GM23338 (cell line): ENCODE data around the gene NIPAL3. TPM values are rescaled to one million over a fixed set of nuclear protein-coding genes. Genes with fewer than 3 reads are reported as not detected.

Source experiments
- ATAC-seq: fragments of 200-7000 bp; cut with Tn5 transposase; 3 replicates; pipeline ENCODE4 v1.9.1; 2020
- DNase-seq: peaks from one replicate; pipeline ENCODE4 v3.0.0-alpha.2; 2015; ENCODE audit warnings: low spot score
- H2AFZ ChIP-seq: fragments of 200-600 bp; sonication (generic); 2 replicates; pipeline ENCODE4 v1.8.0; 2016; ENCODE audit warnings: antibody characterized with exemption, mild to moderate bottlenecking, moderate library complexity
- H3F3A ChIP-seq: fragments of 200-600 bp; sonication (generic); replicated peaks from 2 replicates; pipeline ENCODE4 v1.8.0; 2017; ENCODE audit warnings: antibody characterized with exemption, mixed run types, low read depth
- H3K27ac ChIP-seq: fragments of 200-600 bp; sonication (generic); 2 replicates; pipeline ENCODE4 v1.6.1; 2016; ENCODE audit warnings: low read depth
- H3K27me3 ChIP-seq: fragments of 200-600 bp; sonication (generic); 2 replicates; pipeline ENCODE4 v1.8.0; 2016; ENCODE audit warnings: mild to moderate bottlenecking, mixed run types, moderate library complexity; ENCODE audit not compliant: insufficient read depth
- H3K36me3 ChIP-seq: fragments of 200-600 bp; sonication (generic); 2 replicates; pipeline ENCODE4 v1.8.0; 2016; ENCODE audit warnings: mild to moderate bottlenecking; ENCODE audit not compliant: insufficient read depth
- H3K4me1 ChIP-seq: fragments of 200-600 bp; sonication (generic); 2 replicates; pipeline ENCODE4 v1.8.0; 2016; ENCODE audit warnings: mild to moderate bottlenecking, moderate library complexity; ENCODE audit not compliant: insufficient read depth
- H3K4me2 ChIP-seq: fragments of 200-600 bp; sonication (generic); 2 replicates; pipeline ENCODE4 v1.7.1; 2017; ENCODE audit warnings: mixed run types
- H3K4me3 ChIP-seq: fragments of 200-600 bp; sonication (generic); 2 replicates; pipeline ENCODE4 v1.6.1; 2016; ENCODE audit warnings: mixed run types
- H3K79me2 ChIP-seq: fragments of 200-600 bp; sonication (generic); replicated peaks from 2 replicates; pipeline ENCODE4 v1.8.0; 2017; ENCODE audit warnings: mild to moderate bottlenecking; ENCODE audit not compliant: insufficient read depth
- H3K9me2 ChIP-seq: fragments of 200-600 bp; sonication (generic); 2 replicates; pipeline ENCODE4 v1.8.0; 2017; ENCODE audit not compliant: insufficient read depth
- H4K20me1 ChIP-seq: fragments of 200-600 bp; sonication (generic); replicated peaks from 2 replicates; pipeline ENCODE4 v1.8.0; 2017; ENCODE audit warnings: mild to moderate bottlenecking; ENCODE audit not compliant: insufficient read depth
- H3K27ac Mint-ChIP-seq: 2 replicates; pipeline ENCODE4 v1.8.0; 2020; ENCODE audit warnings: inconsistent platforms, mild to moderate bottlenecking, moderate library complexity, mixed read lengths
- H3K27me3 Mint-ChIP-seq: 3 replicates; pipeline ENCODE4 v1.8.0; 2022; ENCODE audit warnings: low read depth, mild to moderate bottlenecking, moderate library complexity, mixed read lengths, inconsistent platforms; ENCODE audit not compliant: insufficient read depth, poor library complexity
- H3K36me3 Mint-ChIP-seq: 3 replicates; pipeline ENCODE4 v1.8.0; 2021; ENCODE audit warnings: low read depth, mild to moderate bottlenecking, inconsistent platforms, moderate library complexity, mixed read lengths
- H3K4me1 Mint-ChIP-seq: 3 replicates; pipeline ENCODE4 v1.8.0; 2020; ENCODE audit warnings: mild to moderate bottlenecking, inconsistent platforms, mixed read lengths
- H3K4me3 Mint-ChIP-seq: 3 replicates; pipeline ENCODE4 v1.8.0; 2021; ENCODE audit warnings: moderate library complexity, mild to moderate bottlenecking, inconsistent platforms, mixed read lengths
- H3K9me3 Mint-ChIP-seq: 3 replicates; pipeline ENCODE4 v1.8.0; 2020; ENCODE audit warnings: moderate library complexity, mild to moderate bottlenecking, inconsistent platforms, mixed read lengths
- CREB1 ChIP-seq: fragments of 250-450 bp; sonication (Bioruptor Pico); IDR thresholded peaks from 2 replicates; pipeline ENCODE4 v1.5.0; 2020; ENCODE audit warnings: low read depth, mild to moderate bottlenecking, moderate library complexity
- CTCF ChIP-seq, 2 experiments: fragments of 200-600 bp in 1 of 2; sonication (generic) in 1 of 2; conservative IDR thresholded peaks; 2 replicates each; pipeline versions ENCODE4 v1.5.1 to v1.6.1; 2016 to 2017; ENCODE audit warnings: antibody characterized with exemption in 2 of 2, low read depth in 2 of 2, mild to moderate bottlenecking in 2 of 2, moderate library complexity in 1 of 2
- ETS1 ChIP-seq: IDR thresholded peaks from 2 replicates; pipeline ENCODE4 v1.6.1; 2016; ENCODE audit warnings: antibody characterized with exemption
- EZH2 ChIP-seq: fragments of 200-600 bp; sonication (generic); IDR thresholded peaks from one replicate; pipeline ENCODE4 v1.8.0; 2017; ENCODE audit warnings: antibody characterized with exemption, mild to moderate bottlenecking, low read depth; ENCODE audit not compliant: unreplicated experiment
- EZH2phosphoT487 ChIP-seq: fragments of 200-600 bp; sonication (generic); IDR thresholded peaks from one replicate; pipeline ENCODE4 v1.8.1; 2018; ENCODE audit warnings: antibody characterized with exemption; ENCODE audit not compliant: unreplicated experiment
- JUNB ChIP-seq: IDR thresholded peaks from one replicate; pipeline ENCODE4 v1.6.1; 2016; ENCODE audit warnings: antibody characterized with exemption; ENCODE audit not compliant: unreplicated experiment
- NANOG ChIP-seq: IDR thresholded peaks from 2 replicates; pipeline ENCODE4 v1.6.1; 2016; ENCODE audit warnings: antibody characterized with exemption, borderline replicate concordance
- POLR2AphosphoS5 ChIP-seq: IDR thresholded peaks from 2 replicates; pipeline ENCODE4 v1.6.1; 2016; ENCODE audit warnings: antibody characterized with exemption, low read depth
- REST ChIP-seq: IDR thresholded peaks from one replicate; pipeline ENCODE4 v1.6.1; 2018; ENCODE audit warnings: antibody characterized with exemption; ENCODE audit not compliant: unreplicated experiment
- STAT1 ChIP-seq: IDR thresholded peaks from one replicate; pipeline ENCODE4 v1.6.1; 2016; ENCODE audit warnings: antibody characterized with exemption; ENCODE audit not compliant: unreplicated experiment
- ZNF114 ChIP-seq: fragments of 250-450 bp; sonication (Bioruptor Pico); IDR thresholded peaks from 2 replicates; pipeline ENCODE4 v1.5.0; 2020; ENCODE audit warnings: mild to moderate bottlenecking, moderate library complexity
- ZNF331 ChIP-seq: fragments of 250-450 bp; sonication (Bioruptor Pico); IDR thresholded peaks from 2 replicates; pipeline ENCODE4 v1.5.0; 2020; ENCODE audit warnings: low read depth, mild to moderate bottlenecking, moderate library complexity
- ZNF462 ChIP-seq: fragments of 250-450 bp; sonication (Bioruptor Pico); IDR thresholded peaks from 2 replicates; pipeline ENCODE4 v1.5.0; 2020; ENCODE audit warnings: mild to moderate bottlenecking, moderate library complexity
- polyA plus RNA-seq: library from polyadenylated mRNA; unstranded; fragments of >200 nt; fragmentation: Nextera tagmentation; extraction: Ambion mirVana; gene quantifications from 2 replicates; pipeline ENCODE4 v1.2.1, GENCODE V29; 2016
- total RNA-seq: library from RNA; depleted of rRNA; stranded (reverse); fragments of >200 nt; shearing (Covaris generic); gene quantifications from 2 replicates; pipeline ENCODE4 v1.2.3, GENCODE V29; 2014

NIPAL3 gene
- total and polyA plus RNA-seq, 2 experiments from 2014 or later, result 5.5 to 9.6 TPM

- H3K9me2 ChIP-seq, result 0 out of 2 replicates have a peak, but pooled peaks cover 4% of the 10 kb centered on the region
- peak; percentile 44 for DNase-seq
- peak; percentile 66 for ATAC-seq
- peaks cover 5% of the 10 kb centered on the region; the same call in 1 of the 3 replicates for H3K36me3 Mint-ChIP-seq
- no peaks in the 10 kb centered on the region for H4K20me1 ChIP-seq
- H3K4me1 Mint-ChIP-seq, result peaks cover 14% of the 10 kb centered on the region
- H3K4me2 ChIP-seq, result no peak overlapping the region
- no peaks in the 10 kb centered on the region for H3K27me3 ChIP-seq
- H3K27me3 Mint-ChIP-seq, result peaks cover 2% of the 10 kb centered on the region
- H3K79me2 ChIP-seq, result no peaks in the 10 kb centered on the region
- H3K9me3 Mint-ChIP-seq, result no peaks in the 10 kb centered on the region
- H3K36me3 ChIP-seq, result 0 out of 2 replicates have a peak, but pooled peaks cover 5% of the 10 kb centered on the region
- H3F3A ChIP-seq, result no peaks in the 10 kb centered on the region
- no peak overlapping the region for H2AFZ ChIP-seq
- H3K4me3 Mint-ChIP-seq, result no peak overlapping the region
- no peaks in the 10 kb centered on the region; the same call in none of the 2 replicates for H3K4me1 ChIP-seq
- H3K4me3 ChIP-seq, result no peak overlapping the region
- TF ChIP-seq ZNF462 (no peak), CREB1 (CRISPR knock-in tag) (no peak), NANOG (no peak), ZNF114 (CRISPR knock-in tag) (no peak), EZH2phosphoT487 (no peak), CTCF (conservative IDR thresholded peaks at IDR 0.05; ENCODE audit: low read depth in 2 of 2) (no peak), STAT1 (no peak), EZH2 (no peak), REST (no peak), ZNF331 (CRISPR knock-in tag) (no peak), JUNB (no peak), POLR2AphosphoS5 (no peak), ETS1 (no peak)
- no peak overlapping the region for H3K27ac ChIP-seq
- no peak overlapping the region for H3K27ac Mint-ChIP-seq
Measured at GRCh38 chr1:24443241-24443656, 27.6 kb downstream of the NIPAL3 start.
